ENCODE data around the gene SMTNL2.
"Not testable (repeated sequence)": the region's sequence is repeated elsewhere in the genome, so short reads cannot be mapped to it uniquely, and the experiment has no call there.

The SMTNL2 gene

GRCh38 chr17:4604111-4604644 is 19.8 kb downstream of the SMTNL2 start:
- no peak overlapping the region for H3K27ac ChIP-seq
- no peak overlapping the region for H3K4me3 ChIP-seq
- TF ChIP-seq, protein P1, sequence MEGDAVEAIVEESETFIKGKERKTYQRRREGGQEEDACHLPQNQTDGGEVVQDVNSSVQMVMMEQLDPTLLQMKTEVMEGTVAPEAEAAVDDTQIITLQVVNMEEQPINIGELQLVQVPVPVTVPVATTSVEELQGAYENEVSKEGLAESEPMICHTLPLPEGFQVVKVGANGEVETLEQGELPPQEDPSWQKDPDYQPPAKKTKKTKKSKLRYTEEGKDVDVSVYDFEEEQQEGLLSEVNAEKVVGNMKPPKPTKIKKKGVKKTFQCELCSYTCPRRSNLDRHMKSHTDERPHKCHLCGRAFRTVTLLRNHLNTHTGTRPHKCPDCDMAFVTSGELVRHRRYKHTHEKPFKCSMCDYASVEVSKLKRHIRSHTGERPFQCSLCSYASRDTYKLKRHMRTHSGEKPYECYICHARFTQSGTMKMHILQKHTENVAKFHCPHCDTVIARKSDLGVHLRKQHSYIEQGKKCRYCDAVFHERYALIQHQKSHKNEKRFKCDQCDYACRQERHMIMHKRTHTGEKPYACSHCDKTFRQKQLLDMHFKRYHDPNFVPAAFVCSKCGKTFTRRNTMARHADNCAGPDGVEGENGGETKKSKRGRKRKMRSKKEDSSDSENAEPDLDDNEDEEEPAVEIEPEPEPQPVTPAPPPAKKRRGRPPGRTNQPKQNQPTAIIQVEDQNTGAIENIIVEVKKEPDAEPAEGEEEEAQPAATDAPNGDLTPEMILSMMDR (IDR thresholded peaks at IDR 0.05) = no peak
- no peak for DNase-seq (ENCODE audit: low spot score)

GRCh38 chr17:4604736-4605135 is 20.4 kb downstream of the SMTNL2 start:
- not testable (repeated sequence) for H3K27ac ChIP-seq; H3K4me3 ChIP-seq; DNase-seq (ENCODE audit: low spot score)

- no peak overlapping the region for H3K27ac ChIP-seq
Measured at GRCh38 chr17:4605826-4606225, 21.5 kb downstream of the SMTNL2 start.

GRCh38 chr17:4607261-4607741 is 23.0 kb downstream of the SMTNL2 start:
- TF ChIP-seq, protein P1 (IDR thresholded peaks at IDR 0.05) = no peak
- Histone ChIP-seq H3K4me3 (no peak overlapping the region), H3K27ac (peak overlapping the region in 1 of 2 donors; percentile 36)
- DNase-seq (ENCODE audit: low spot score) = no peak

More at GRCh38 chr17:4605826-4606225, 21.5 kb downstream of the SMTNL2 start:
- no peak for DNase-seq (ENCODE audit: low spot score)
- H3K4me3 ChIP-seq = no peak overlapping the region
- TF ChIP-seq, protein P1 (IDR thresholded peaks at IDR 0.05) = no peak

- DNase-seq (ENCODE audit: low spot score) = no peak
- Histone ChIP-seq H3K27ac (peak overlapping the region in 1 of 2 donors; percentile 36), H3K4me3 (no peak overlapping the region)
- TF ChIP-seq, protein P1 (IDR thresholded peaks at IDR 0.05) = no peak
Measured at GRCh38 chr17:4607773-4608187, 23.5 kb downstream of the SMTNL2 start.

DNA sequence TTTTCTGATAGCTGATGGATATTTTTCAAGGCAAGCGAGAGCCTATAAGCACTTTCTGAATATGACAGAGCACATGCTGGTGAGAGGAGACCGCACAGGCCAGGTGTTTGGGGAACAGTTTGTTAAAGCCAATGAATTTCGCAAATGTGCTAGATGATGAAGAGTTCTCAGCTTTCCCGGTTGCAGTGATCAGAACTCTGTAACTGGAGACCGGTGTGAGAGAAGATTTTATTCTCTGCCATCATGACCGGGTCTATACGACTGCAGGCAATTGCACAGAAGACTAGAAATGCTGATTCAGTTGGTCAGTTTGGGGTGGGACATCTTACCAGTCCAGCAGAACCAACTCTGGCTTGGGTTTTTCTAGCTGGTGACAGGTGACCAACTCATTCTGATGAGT is 25.4 kb downstream of the SMTNL2 start:
- Histone ChIP-seq H3K4me3 (no peak overlapping the region), H3K27ac (no peak overlapping the region)
- TF ChIP-seq, protein P1 (IDR thresholded peaks at IDR 0.05) = no peak
- no peak for DNase-seq (ENCODE audit: low spot score)

DNA sequence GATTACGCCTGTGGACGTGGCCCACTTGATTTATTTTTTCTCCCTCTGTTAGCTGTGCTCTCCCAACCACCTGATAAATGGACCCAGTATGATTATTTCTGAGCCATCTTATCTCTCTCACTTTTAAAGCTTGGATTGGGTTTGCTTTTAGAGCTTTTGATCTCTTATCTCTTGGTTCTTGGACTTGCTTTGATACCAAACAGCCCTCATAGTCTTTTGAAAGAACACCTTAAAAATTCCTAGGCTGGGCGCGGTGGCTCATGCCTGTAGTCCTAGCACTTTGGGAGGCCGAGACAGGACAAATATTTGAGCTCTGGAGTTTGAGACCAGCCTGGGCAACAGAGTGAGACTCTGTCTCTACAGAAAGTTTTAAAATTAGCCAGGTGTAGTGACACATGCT is 25.8 kb downstream of the SMTNL2 start:
- no peak for DNase-seq (ENCODE audit: low spot score)
- Histone ChIP-seq H3K27ac (no peak overlapping the region), H3K4me3 (no peak overlapping the region)
- TF ChIP-seq, protein P1 (IDR thresholded peaks at IDR 0.05) = no peak

Measured in coronary artery (tissue), 2 donors.